Endothelial cell of umbilical vein (primary cell): ENCODE results near the gene DYDC2. TPM values are rescaled to one million over a fixed set of nuclear protein-coding genes. Genes with fewer than 3 reads are reported as not detected.
A peak's percentile ranks its signal among the peaks of the same experiment; 100 is the strongest.

Experiments used
- BruUV-seq: library from RNA; stranded (reverse); fragments of 400-500 nt; replicated peaks from 2 replicates; lab custom pipeline; 2021; lab: Mats Ljungman, UMichigan
- CTCF ChIA-PET: fragments of 300-600, 350-600 bp; sonication (Branson Sonifier 250); formaldehyde crosslinking; loops from one replicate; lab custom pipeline; 2021; ENCODE audit warnings: antibody characterized with exemption, inconsistent platforms; lab: Charles Lee
- POLR2A ChIA-PET: fragments of 300-600, 350-600 bp; sonication (Branson Sonifier 250); formaldehyde crosslinking; loops from one replicate; lab custom pipeline; 2021; ENCODE audit warnings: antibody characterized with exemption, inconsistent platforms; lab: Charles Lee
- DNase-seq: peaks from one replicate; pipeline ENCODE4 v3.0.0-alpha.2; 2011; ENCODE audit warnings: low read depth, low spot score
- FAIRE-seq: peaks from 2 replicates; lab custom pipeline; 2011; peaks lifted over from hg19 to GRCh38; lab: Jason Lieb, UNC
- H2AFZ ChIP-seq: 2 replicates; pipeline ENCODE4 v1.6.0; 2012; ENCODE audit warnings: low read depth, low read length, control low read depth, inconsistent platforms
- H3K27ac ChIP-seq: 2 replicates; pipeline ENCODE4 v1.5.1; 2011; ENCODE audit warnings: low read depth, mild to moderate bottlenecking, control low read depth, low read length, moderate library complexity; ENCODE audit not compliant: insufficient read depth
- H3K27me3 ChIP-seq, 2 experiments: 2 replicates each; pipeline versions ENCODE4 v1.6.0 to v1.6.1; 2011; ENCODE audit warnings: low read length in 2 of 2, mixed read lengths in 1 of 2; ENCODE audit not compliant: control insufficient read depth in 2 of 2, insufficient read depth in 2 of 2
- H3K36me3 ChIP-seq, 2 experiments: 2 replicates in 1 of 2; 3 replicates in 1 of 2; pipeline ENCODE4 v1.5.1; 2011; ENCODE audit warnings: low read length in 2 of 2, mild to moderate bottlenecking in 1 of 2, moderate library complexity in 1 of 2; ENCODE audit not compliant: control insufficient read depth in 2 of 2, insufficient read depth in 2 of 2; ENCODE audit errors: extremely low read depth in 1 of 2
- H3K4me1 ChIP-seq: 3 replicates; pipeline ENCODE4 v1.5.1; 2011; ENCODE audit warnings: mild to moderate bottlenecking, low read length; ENCODE audit not compliant: control insufficient read depth, insufficient read depth; ENCODE audit errors: extremely low read depth
- H3K4me2 ChIP-seq: 2 replicates; pipeline ENCODE4 v1.6.1; 2011; ENCODE audit warnings: low read length, control low read depth, mixed read lengths; ENCODE audit not compliant: insufficient read depth
- H3K4me3 ChIP-seq, 3 experiments: fragments of 200-600 bp in 1 of 3; sonication (generic), shearing (Covaris generic) in 1 of 3; replicated peaks in 1 of 3; 2 replicates each; pipeline ENCODE4 v1.5.1; 2011 to 2016; ENCODE audit warnings: control low read depth in 3 of 3, low read length in 3 of 3, mild to moderate bottlenecking in 2 of 3, inconsistent platforms in 1 of 3, low read depth in 1 of 3, moderate library complexity in 1 of 3; ENCODE audit not compliant: insufficient read depth in 1 of 3
- H3K79me2 ChIP-seq: 2 replicates; pipeline ENCODE4 v1.6.0; 2012; ENCODE audit warnings: low read length, inconsistent platforms; ENCODE audit not compliant: control insufficient read depth, insufficient read depth
- H3K9ac ChIP-seq: replicated peaks from 2 replicates; pipeline ENCODE3; 2011; ENCODE audit warnings: low read length, control low read depth; ENCODE audit not compliant: insufficient read depth; ENCODE audit errors: extremely low read depth
- H3K9me1 ChIP-seq: replicated peaks from 3 replicates; pipeline ENCODE4 v1.6.0; 2011; ENCODE audit warnings: mild to moderate bottlenecking, low read length; ENCODE audit not compliant: control insufficient read depth, insufficient read depth; ENCODE audit errors: extremely low read depth
- H3K9me3 ChIP-seq: replicated peaks from 2 replicates; pipeline ENCODE4 v1.5.1; 2012; ENCODE audit warnings: low read length, inconsistent platforms; ENCODE audit not compliant: control insufficient read depth, insufficient read depth
- H4K20me1 ChIP-seq: replicated peaks from 2 replicates; pipeline ENCODE3; 2011; ENCODE audit warnings: mild to moderate bottlenecking, low read length; ENCODE audit not compliant: control insufficient read depth, insufficient read depth; ENCODE audit errors: extremely low read depth
- CTCF ChIP-seq, 2 donors: IDR thresholded peaks; 1 replicate in 1 of 2; 2 replicates in 1 of 2; pipeline ENCODE4 v1.5.1; 2011; ENCODE audit warnings: low read length in 2 of 2, mild to moderate bottlenecking in 2 of 2, moderate library complexity in 2 of 2, control low read depth in 1 of 2, inconsistent platforms in 1 of 2, low read depth in 1 of 2; ENCODE audit not compliant: insufficient read depth in 1 of 2; ENCODE audit errors: extremely low read depth in 1 of 2
- EZH2 ChIP-seq: IDR thresholded peaks from 2 replicates; pipeline ENCODE4 v1.6.1; 2012; ENCODE audit warnings: borderline replicate concordance, low read depth, mild to moderate bottlenecking, moderate library complexity, low read length, inconsistent platforms; ENCODE audit not compliant: severe bottlenecking
- FOS ChIP-seq: IDR thresholded peaks from 2 replicates; pipeline ENCODE4 v1.6.1; 2011; ENCODE audit warnings: mild to moderate bottlenecking, low read length, moderate library complexity, borderline replicate concordance; ENCODE audit not compliant: insufficient read depth
- GATA2 ChIP-seq: IDR thresholded peaks from 2 replicates; pipeline ENCODE4 v1.7.0; 2011; ENCODE audit warnings: low read depth, mild to moderate bottlenecking, moderate library complexity, mixed read lengths, low read length; ENCODE audit not compliant: insufficient read length, insufficient read depth
- JUN ChIP-seq: IDR thresholded peaks from 2 replicates; pipeline ENCODE4 v1.6.1; 2011; ENCODE audit warnings: borderline replicate concordance, low read depth; ENCODE audit not compliant: insufficient read length, insufficient read depth
- MYC ChIP-seq: IDR thresholded peaks from one replicate; pipeline ENCODE4 v1.6.1; 2011; ENCODE audit warnings: mild to moderate bottlenecking, low read depth, low read length
- POLR2A ChIP-seq: IDR thresholded peaks from 2 replicates; pipeline ENCODE4 v1.6.1; 2012; ENCODE audit warnings: low read depth, mild to moderate bottlenecking, control low read depth, low read length
- POLR2AphosphoS5 ChIP-seq: IDR thresholded peaks from 2 replicates; pipeline ENCODE4 v1.6.1; 2012; ENCODE audit warnings: low read depth, mild to moderate bottlenecking, control low read depth, low read length, moderate library complexity; ENCODE audit not compliant: insufficient read depth
- dilution Hi-C: fragments of 300-500 bp; cut with MboI; formaldehyde crosslinking; loops from one replicate; pipeline ENCODE4 v1.15.0; 2019; ENCODE audit warnings: low sequenced_read_pairs; ENCODE audit not compliant: extremely low pct_ligation_motif_present
- intact Hi-C: fragments of 100-400 bp; cut with micrococcal nuclease; formaldehyde crosslinking; loops from one replicate; pipeline ENCODE4 v1.10.0; 2022
- polyA plus RNA-seq, 4 experiments: library from polyadenylated mRNA; depleted of rRNA in 3 of 4; stranded (reverse) in 3 of 4; unstranded in 1 of 4; fragments of >200 nt; gene quantifications; 2 replicates each; pipeline versions ENCODE4 v1.2.1 to v1.2.3, GENCODE V29; 2011 to 2012; ENCODE audit warnings: missing spikeins in 1 of 4
- total RNA-seq: library from RNA; stranded (reverse); gene quantifications from 2 replicates; pipeline ENCODE4 v1.2.3, GENCODE V29; 2021

DYDC2 gene
- total and polyA plus RNA-seq, 2 donors (not counting 3 experiments of a cell fraction or from before 2014, with no cell fraction given), result not detected

GRCh38 chr10:80323311-80323710 is 33.3 kb upstream of the DYDC2 start:
- H3K36me3 ChIP-seq, result no peaks in the 10 kb centered on the region
- CTCF ChIA-PET, result interaction anchor here (1.4 kb wide), 1 partner anchor 55 kb away, joined by 5 read pairs; no protein-coding TSS in a partner anchor
- FAIRE-seq, result no peak
- TF ChIP-seq POLR2AphosphoS5 (no peak), JUN (no peak), POLR2A (no peak), FOS (no peak), GATA2 (no peak), MYC (no peak), EZH2 (no peak)
- no peak for DNase-seq
- intact Hi-C loops, result no loop called here
- H4K20me1 ChIP-seq, result no peaks in the 10 kb centered on the region
- no TSS peak for BruUV-seq
- H3K4me3 ChIP-seq, result no peak overlapping the region
- H3K4me2 ChIP-seq, result no peak overlapping the region
- H3K9me3 ChIP-seq, result no peaks in the 10 kb centered on the region
- no peaks in the 10 kb centered on the region for H3K9me1 ChIP-seq
- H3K27me3 ChIP-seq, result peaks cover 5 to 7% of the 10 kb centered on the region in 2 experiments
- H3K79me2 ChIP-seq, result no peaks in the 10 kb centered on the region
- no peak overlapping the region for H3K27ac ChIP-seq
- H2AFZ ChIP-seq, result no peak overlapping the region
- dilution Hi-C loops, result no loop called here
- no peaks in the 10 kb centered on the region for H3K4me1 ChIP-seq
- POLR2A ChIA-PET, result no interaction called here
- H3K9ac ChIP-seq, result no peak overlapping the region

- H4K20me1 ChIP-seq, result no peaks in the 10 kb centered on the region
- H3K27ac ChIP-seq, result no peak overlapping the region
- no peak overlapping the region for H2AFZ ChIP-seq
- FAIRE-seq, result no peak
- intact Hi-C loops, result no loop called here
- POLR2A ChIA-PET, result no interaction called here
- H3K9me1 ChIP-seq, result no peaks in the 10 kb centered on the region
- no peaks in the 10 kb centered on the region for H3K4me1 ChIP-seq
- H3K9me3 ChIP-seq, result no peaks in the 10 kb centered on the region
- H3K27me3 ChIP-seq, result peaks cover 5 to 7% of the 10 kb centered on the region in 2 experiments
- CTCF ChIA-PET, result interaction anchor here (1.4 kb wide), 1 partner anchor 54 kb away, joined by 5 read pairs; no protein-coding TSS in a partner anchor
- no peak overlapping the region for H3K4me2 ChIP-seq
- TF ChIP-seq GATA2 (no peak), CTCF (IDR thresholded peaks at IDR 0.05; ENCODE audit: extremely low read depth in 1 of 2, insufficient read depth in 1 of 2, low read depth in 1 of 2, low read length in 2 of 2) (no peak), POLR2A (no peak), FOS (peak; percentile 39)
- dilution Hi-C loops, result no loop called here
- H3K79me2 ChIP-seq, result no peaks in the 10 kb centered on the region
- no peaks in the 10 kb centered on the region for H3K36me3 ChIP-seq
- H3K4me3 ChIP-seq, result no peak overlapping the region
- DNase-seq, result peak; percentile 12
- BruUV-seq, result no TSS peak
- no peak overlapping the region for H3K9ac ChIP-seq
These were observed 32.5 kb upstream of the DYDC2 start for GRCh38 chr10:80324086-80324485.
